ENCODE data around the gene TTLL10.

The TTLL10 gene

GRCh38 chr1:1227386-1227785 is 53.7 kb downstream of the TTLL10 start:
- TF ChIP-seq MYC (IDR thresholded peaks at IDR 0.05; ENCODE audit: low read depth, low read length) (no peak), POLR2A (IDR thresholded peaks at IDR 0.05; ENCODE audit: extremely low read depth, insufficient read length) (no peak), MAX (IDR thresholded peaks at IDR 0.05; ENCODE audit: low read depth, low read length) (no peak), CTCF (IDR thresholded peaks at IDR 0.05; ENCODE audit: low read depth, low read length) (no peak)
- H3K4me3 ChIP-seq (ENCODE audit: low read depth, low read length): no peak overlapping the region
- DNase-seq (ENCODE audit: low read depth): no peak

GRCh38 chr1:1228187-1228586 is 54.5 kb downstream of the TTLL10 start:
- TF ChIP-seq MAX (IDR thresholded peaks at IDR 0.05; ENCODE audit: low read depth, low read length) (no peak), CTCF (IDR thresholded peaks at IDR 0.05; ENCODE audit: low read depth, low read length) (no peak), POLR2A (IDR thresholded peaks at IDR 0.05; ENCODE audit: extremely low read depth, insufficient read length) (no peak), MYC (IDR thresholded peaks at IDR 0.05; ENCODE audit: low read depth, low read length) (no peak)
- DNase-seq (ENCODE audit: low read depth): no peak
- no peak overlapping the region for H3K4me3 ChIP-seq (ENCODE audit: low read depth, low read length)

- no peak for TF ChIP-seq POLR2A (IDR thresholded peaks at IDR 0.05; ENCODE audit: extremely low read depth, insufficient read length)
- TF ChIP-seq MAX (IDR thresholded peaks at IDR 0.05; ENCODE audit: low read depth, low read length): no peak
- no peak for TF ChIP-seq MYC (IDR thresholded peaks at IDR 0.05; ENCODE audit: low read depth, low read length)
- no peak for TF ChIP-seq CTCF (IDR thresholded peaks at IDR 0.05; ENCODE audit: low read depth, low read length)
- no peak overlapping the region for H3K4me3 ChIP-seq (ENCODE audit: low read depth, low read length)
- no peak for DNase-seq (ENCODE audit: low read depth)
Observed at GRCh38 chr1:1228596-1229321, 55.1 kb downstream of the TTLL10 start.

GRCh38 chr1:1229770-1230169 is 56.1 kb downstream of the TTLL10 start:
- no peak for DNase-seq (ENCODE audit: low read depth)
- no peak for TF ChIP-seq MYC (IDR thresholded peaks at IDR 0.05; ENCODE audit: low read depth, low read length)
- H3K4me3 ChIP-seq (ENCODE audit: low read depth, low read length): no peak overlapping the region

- DNase-seq (ENCODE audit: low read depth): peak; percentile 41
- H3K4me3 ChIP-seq (ENCODE audit: low read depth, low read length): peak overlapping the region; percentile 98
- no peak for TF ChIP-seq CTCF (IDR thresholded peaks at IDR 0.05; ENCODE audit: low read depth, low read length)
Observed at GRCh38 chr1:1230656-1231399, 57.1 kb downstream of the TTLL10 start.

- TF ChIP-seq CTCF (IDR thresholded peaks at IDR 0.05; ENCODE audit: low read depth, low read length) (no peak), POLR2A (IDR thresholded peaks at IDR 0.05; ENCODE audit: extremely low read depth, insufficient read length) (peak; percentile 69), MYC (IDR thresholded peaks at IDR 0.05; ENCODE audit: low read depth, low read length) (peak; percentile 63), MAX (IDR thresholded peaks at IDR 0.05; ENCODE audit: low read depth, low read length) (peak; percentile 91)
- DNase-seq (ENCODE audit: low read depth): peak; percentile 97
- peak within 1 kb of the TSS; percentile 98 for H3K4me3 ChIP-seq (ENCODE audit: low read depth, low read length)
Observed at GRCh38 chr1:1231400-1232207, 57.9 kb downstream of the TTLL10 start, which contains the start of gene SDF4. Gene SDF4 (minus strand): TSS chr1:1232001. CDS start chr1:1228772, 3,229 bp downstream.
